ENCODE measurements around the gene CYP27B1.
"Not testable (repeated sequence)": the region's sequence is repeated elsewhere in the genome, so short reads cannot be mapped to it uniquely, and the experiment has no call there.

Gene CYP27B1

DNA sequence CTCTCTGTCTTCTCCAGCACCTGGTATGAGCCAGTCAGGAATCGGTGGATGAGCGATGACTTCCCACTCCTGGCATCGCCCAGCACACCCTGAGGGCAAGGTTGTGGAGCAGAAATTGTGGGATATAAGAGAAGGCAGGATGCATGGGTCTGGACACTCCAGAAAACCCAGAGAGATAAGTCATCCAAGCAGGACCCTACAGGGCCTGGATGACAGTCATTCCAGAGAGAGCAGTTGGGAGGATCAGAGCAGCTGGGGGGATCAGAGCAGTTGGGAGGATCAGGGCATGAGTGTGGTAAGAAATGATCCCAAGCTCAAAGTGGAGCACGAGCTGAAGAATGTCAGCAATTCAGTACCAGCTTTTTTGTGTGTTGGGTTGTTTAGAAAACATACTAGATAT, 32.3 kb downstream of the CYP27B1 start:
- no peak for FAIRE-seq

GRCh38 chr12:57733928-57734327, 33.0 kb downstream of the CYP27B1 start:
- no peak for FAIRE-seq

DNA sequence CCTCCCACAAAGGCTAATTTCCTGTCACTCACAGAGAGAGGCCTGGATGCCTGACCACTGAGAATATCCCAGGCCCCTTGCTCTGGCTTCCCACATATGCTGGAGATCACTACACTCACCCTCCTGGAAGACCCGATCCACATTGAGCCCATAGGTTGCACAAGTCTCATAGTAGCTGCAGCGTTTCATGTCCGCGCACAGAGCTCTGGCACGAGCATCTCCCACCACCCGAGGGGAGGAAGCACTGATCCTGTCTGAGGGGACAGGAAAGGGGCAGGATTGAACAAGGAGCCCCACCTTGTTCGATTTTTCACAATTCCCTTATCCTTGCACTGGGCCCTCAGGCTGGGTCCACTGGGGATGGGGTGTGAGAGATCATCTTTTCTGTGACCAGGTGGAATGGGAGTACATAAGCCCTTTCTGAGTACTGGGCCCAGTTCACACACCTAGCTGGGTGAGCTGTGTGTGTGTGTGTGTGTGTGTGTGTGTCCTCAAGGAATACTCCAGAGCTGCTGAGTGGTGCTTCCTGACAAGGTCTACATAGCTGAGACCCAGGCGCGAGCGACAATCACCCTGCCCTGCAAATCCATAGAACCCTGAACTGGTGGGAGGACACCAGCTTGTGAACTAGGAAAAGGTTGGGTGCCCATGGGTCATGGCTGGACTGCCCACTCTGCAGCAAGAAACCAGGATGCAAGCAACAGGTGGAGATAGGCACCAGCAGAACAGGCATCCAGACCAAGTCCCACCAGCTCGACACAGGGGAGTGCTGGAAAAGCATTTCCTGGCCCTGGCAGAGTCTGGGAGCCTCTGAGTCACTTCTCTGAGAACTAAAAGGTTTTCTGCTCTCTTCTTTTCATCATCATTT, 33.9 kb downstream of the CYP27B1 start:
- no peak for FAIRE-seq

- FAIRE-seq = no peak
Observed at GRCh38 chr12:57732270-57732669, 34.6 kb downstream of the CYP27B1 start.

DNA sequence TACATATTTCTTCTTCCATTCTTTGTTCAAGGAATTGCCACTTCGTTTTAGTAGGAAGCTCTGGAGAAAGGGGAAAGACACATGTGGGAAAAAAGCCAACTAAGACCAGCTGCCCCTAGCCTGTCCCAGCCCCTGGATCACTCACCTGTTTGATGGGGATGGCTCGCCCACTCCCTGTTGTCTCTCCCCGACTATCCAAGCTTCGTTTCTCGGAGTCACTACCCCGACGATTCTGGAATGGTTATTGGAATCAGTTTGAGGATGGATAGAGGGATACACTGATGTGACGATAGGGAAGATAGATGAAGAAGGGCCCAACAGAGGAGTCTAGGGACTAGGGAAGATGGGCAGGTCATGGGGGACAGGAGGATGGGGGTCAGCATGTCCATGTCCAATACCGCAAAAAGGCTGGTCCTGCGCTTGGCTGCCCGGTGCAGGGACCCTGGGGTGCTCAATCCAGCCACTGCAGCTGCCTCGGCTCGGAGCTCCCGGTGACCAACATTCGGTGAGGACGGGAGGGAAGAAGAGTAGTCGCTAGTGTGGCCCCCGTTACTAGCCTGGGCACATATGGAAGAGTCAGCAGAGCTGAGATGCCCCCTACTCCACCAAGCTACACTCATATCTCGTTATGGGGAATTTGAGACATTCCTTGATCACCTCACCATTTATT, 35.3 kb downstream of the CYP27B1 start:
- no peak for FAIRE-seq

DNA sequence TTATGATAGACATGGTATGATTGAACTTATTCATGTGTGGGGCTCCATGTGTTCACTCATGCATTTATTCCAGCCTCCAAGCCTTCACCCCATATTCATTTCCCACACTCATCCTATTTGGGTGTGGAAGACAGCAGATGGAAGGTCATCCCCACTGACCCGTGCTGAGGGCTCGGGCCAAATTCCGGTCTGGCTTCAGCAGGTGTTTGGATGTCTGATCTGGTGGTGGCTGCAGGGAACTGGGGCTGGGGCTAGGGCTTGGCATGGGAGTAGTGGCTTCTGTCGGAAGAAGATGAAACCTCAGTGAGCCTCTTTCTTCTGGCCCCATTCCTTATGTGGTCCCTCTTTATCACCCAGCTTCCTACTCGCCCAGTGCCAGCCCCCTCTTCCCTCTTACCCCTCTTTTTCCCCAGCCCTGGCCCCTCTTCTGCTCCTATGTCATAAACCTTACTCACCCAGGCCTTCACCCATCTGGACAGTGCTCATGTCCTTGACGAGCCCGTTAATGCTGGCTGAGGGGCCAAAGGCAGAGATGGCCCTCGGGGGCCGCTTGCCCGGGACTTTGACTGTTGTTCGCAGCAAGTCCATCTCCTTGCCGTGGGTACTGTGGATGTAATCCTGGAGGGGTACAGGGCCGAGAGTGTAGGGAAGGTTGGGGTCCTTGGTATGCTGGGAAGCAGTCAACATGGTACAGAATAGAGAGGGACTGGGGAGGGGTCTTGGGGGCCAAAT, 36.4 kb downstream of the CYP27B1 start:
- FAIRE-seq = no peak

DNA sequence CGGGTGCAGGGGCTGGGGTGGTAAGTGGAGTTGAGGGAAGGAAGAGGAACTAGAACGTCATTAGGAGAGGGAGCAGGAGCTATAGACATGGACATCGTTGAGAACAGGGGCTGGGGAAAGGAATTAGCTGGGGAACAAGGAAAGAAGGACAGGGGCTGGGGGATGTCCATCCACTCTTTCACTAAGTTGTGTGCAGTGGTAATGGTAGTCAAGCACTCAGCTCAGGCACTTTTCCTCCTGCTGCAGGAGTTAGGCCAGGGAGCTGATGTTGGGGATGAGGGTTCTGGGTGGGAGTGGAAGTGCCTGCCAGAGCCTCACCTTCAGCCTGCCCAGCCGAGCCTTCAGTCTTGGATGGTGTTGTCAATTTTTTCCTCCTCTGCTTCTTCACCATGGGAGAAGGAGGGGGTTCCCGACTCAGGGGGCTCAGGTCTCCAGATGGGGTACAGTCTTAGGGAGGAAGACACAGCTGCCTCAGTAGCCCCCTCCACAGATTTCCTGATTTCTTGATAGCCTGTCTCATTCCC, 37.5 kb downstream of the CYP27B1 start:
- no peak for FAIRE-seq

DNA sequence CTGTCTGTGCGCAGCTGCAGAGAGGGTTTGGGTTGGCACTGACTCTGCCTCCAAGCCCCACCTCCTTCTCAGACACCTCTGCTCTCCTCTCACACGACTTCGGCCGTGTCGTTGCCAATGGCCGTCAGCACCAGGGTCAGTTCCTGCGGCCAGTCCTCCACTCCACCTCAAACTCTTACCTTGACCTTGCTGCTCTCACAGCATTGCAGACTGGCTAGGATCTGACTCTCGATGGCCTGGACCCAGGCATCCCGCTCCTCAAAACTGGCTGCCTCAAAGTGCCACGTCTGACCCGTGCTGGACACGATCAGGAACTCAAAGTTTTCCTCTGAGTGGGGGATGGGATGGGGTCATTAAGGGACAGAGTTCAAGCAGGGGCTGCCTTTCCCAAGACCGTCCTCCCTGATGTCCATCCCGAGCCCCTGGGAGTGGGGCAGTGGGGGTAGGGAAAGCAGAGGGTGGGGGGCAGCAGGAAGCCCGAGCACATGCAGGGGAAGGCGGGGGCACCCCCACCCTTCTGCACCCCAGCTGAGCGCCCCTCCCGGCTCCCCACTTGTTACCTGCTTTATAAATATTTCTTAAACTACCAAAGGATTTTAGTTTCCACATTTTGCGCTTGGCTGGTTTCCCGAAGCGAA, 39.0 kb downstream of the CYP27B1 start:
- FAIRE-seq = no peak

DNA sequence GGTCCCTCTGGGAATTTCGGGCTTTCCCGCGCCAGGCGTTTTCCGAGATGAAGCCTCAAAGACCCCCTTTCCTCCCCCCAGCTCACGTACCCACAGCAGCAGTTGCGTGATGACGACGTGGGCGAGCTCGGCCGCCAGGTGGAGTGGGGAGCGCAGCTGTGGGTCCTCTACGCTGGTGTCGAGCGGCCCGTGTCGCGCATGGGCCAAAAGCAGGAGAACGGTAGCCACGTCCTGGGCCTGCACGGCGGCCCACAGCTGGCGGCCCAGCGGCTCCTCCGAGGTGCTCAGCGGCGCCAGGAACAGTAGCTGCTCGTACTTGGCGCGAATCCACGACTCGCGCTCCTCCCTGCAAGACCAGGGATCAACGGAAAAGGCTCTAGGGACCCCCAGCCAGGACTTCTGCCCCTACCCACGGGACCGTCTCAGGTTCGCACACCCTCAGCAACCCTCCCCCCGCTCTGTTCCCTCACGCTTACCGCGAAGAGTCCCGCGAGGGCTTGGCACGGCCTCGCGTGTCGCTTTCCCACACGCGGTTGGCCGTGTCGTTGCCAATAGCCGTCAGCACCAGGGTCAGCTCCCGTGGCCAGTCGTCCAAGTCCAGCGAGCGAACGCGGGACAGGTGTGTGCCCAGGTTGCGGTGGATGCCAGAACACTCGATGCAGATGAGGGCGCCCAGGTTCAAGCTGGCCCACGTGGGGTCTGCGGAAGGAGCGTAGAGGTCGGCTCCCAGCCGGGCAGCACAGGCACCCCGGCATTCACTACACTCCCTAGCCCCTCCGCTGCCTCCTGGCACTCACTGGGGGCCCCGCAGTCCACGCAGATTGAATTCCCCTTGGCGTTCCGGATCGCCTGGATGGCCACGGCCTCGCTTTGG, 39.8 kb downstream of the CYP27B1 start:
- no peak for FAIRE-seq

DNA sequence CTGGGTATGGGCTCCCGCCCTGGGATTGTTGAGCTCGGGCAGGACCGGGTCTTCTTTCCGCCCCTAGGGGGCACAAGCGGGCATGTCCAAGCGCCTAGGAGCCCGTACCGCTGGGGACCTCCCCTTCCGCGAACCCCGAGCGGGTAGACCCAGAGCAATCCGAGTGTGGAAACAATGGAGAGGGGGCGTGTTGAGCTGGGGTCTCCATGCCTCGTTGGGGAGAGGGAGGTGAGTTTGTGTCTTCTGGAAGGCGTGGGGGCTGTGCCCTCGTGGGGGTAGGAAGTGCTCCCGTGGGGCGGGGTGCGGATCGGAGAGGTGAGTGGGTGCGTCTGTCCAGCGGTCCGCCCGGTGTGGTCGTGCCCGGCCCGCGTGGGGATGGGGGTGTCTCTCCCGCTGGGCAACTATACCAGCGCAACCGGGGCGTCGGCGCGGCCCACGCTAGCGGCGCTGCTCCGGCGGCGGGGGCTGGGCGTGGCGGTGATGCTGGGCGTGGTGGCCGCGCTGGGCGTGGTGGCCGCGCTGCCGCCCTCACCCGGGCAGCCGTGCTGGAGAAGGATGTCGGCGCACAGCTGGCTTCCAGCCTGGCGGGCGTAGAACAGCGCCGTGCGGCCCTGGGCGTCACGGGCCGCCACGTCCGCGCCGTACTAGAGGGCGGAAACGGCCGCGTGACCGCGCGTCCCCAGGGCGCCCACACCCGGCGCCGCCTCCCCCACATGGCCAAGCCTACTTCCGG, 40.6 kb downstream of the CYP27B1 start:
- no peak for FAIRE-seq

DNA sequence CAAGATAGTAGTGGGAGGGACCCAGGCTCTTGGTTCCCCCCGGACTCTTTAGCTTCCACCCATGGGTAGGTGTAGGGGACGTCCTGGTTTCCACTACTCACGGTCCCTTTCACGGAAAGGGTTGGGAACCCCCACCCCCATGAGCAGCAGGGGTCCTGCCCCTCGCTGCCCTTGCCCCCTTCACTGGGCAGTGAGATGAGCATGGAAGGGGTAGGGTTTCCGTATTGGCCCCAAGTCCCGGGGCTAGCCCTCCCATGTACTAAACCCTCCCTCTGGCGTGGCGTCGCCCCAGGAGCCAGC, 41.1 kb downstream of the CYP27B1 start:
- FAIRE-seq = no peak

GRCh38 chr12:57724936-57725740, 41.7 kb downstream of the CYP27B1 start:
- no peak for FAIRE-seq

DNA sequence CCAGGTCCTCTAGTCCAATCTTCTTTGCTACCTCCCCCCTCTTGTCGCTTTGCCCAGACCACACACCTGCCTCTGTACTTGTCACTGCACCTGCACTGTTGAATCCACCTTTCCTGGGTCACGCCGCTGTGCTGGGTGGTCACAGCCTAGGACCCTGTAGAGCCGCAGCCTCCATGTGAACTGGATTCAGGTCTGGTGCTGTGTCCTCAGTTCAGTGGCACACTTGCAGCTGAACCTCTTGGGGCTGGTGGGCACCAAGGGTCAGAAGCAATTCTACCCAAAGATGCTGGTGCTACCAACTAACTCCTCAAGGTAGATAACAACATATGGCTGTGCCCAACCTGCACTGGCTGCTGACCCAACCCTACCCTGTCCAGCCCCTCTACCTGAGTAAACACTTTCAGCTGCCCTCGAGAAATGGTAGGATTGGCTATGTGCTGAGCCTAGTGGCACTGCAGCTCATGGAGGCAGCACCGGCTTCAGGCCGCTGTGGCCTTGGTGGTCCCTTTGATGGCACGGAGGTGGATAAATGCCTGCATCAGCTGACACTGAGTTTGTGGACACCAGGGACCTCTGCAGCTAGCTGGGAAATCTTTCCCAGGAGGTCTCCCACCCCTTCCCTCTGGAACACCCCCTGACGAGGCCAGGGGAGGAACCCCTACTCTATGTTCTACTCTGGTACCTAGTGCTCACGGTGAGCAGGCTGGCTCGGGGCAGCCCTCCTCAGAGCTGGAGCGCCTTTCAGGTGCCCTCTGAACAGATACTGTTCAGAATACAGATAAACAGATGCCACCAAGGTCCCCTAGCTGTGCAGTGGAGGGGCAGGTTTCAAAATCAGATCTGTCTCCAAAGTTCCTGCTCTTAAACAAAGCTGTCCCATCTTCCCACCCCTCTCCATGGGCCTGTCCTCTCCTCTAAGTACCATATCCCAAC, 42.6 kb downstream of the CYP27B1 start:
- no peak for FAIRE-seq

DNA sequence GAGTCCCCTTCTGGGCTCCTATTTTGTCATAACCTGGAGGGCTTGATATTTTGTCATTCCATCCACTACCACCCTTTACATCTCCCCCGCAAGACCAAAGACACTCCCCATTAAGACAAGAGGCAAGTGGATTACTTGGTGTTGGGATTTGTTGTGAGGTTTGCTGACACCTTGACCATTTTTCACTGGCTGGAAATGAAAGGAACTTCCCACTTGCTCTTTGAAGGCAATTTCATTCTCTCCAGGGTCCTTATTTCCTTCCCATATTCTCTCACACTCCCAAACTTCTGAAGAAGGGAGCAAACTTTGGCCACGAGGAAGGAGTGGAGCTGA, 43.3 kb downstream of the CYP27B1 start:
- no peak for FAIRE-seq

DNA sequence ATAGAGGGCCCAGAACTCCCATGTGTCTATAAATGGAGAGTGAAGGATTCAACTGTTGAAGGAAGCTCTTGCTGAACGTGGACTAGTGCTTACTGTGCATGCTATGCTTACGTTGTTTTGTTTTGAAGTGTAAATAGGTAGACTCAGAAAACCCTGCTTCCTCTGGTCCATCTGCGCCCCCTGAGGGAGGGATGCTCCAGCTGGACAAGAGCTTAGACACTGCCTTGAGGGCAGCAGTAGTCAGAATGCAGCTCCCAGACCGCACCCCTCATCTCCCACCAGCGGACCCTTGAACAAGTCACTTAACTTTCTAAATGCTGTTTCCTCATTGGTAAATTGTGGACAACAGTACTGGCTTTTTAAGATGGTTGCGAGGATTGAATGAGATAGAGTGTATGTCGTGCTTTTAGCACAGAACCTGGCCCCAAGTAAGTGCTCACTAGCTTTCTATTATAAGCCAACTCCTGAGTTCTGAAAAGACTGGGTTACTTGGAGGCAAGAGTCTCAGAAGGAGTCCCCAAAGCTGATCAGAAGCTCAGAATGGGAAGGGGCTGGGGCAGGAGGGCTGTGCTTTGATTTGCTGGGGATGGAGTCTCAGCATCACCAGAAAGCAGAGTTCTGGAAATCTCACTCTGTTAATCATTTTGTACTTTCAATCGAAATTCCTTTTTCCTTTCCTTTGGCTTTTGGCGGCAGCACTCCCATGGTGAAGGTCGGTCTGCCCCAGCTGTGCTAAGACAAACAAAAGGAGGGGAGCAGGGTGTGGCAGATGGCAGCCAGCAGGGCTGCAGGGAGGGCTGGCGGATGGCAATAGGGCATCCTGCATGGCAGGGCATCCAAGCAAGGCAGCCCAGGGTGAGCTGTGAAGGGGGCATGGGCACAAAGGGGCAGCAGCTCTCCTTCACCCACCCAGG, 43.9 kb downstream of the CYP27B1 start:
- FAIRE-seq = no peak

DNA sequence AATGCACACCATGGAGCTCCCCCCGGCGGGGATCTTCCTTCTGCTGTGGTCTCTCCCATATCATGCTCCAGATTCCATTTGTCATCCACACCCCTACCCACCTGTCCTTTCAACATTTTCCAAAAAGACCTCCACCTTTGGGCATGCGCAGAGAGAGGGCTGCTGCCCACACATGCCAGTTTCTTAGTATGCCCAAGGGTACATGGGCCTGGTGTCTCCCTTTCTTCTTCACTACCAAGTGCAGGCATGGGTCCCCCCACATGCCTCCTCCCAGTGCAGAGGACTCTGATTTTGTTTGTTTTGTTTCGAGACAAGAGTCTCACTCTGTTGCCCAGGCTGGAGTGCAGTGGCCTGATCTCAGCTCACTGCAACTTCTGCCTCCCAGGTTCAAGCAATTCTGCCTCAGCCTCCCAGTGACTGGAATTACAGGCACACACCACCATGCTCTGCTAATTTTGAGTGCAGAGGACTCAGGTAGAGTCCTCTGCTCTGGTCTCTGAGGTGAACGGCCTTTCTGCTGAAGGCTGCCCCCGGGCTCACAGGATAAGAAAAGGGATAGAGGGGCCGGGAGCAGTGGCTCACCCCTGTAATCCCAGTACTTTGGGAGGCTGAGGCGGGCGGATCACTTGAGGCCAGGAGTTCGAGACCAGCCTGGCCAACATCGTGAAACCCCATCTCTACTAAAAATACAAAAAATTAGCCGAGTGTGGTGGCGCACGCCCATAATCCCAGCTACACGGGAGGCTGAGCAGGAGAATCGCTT, 44.9 kb downstream of the CYP27B1 start:
- not testable (repeated sequence) for FAIRE-seq

Measured in G401.6 (cell line).